HPDE6-E6E7 (cell line): ENCODE measurements around the gene PCSK5.
"Not testable (repeated sequence)": the region's sequence is repeated elsewhere in the genome, so short reads cannot be mapped to it uniquely, and the experiment has no call there.

Experiments used
- DNase-seq: peaks from one replicate; pipeline ENCODE4 v3.0.0; 2011; ENCODE audit warnings: missing footprints; ENCODE audit errors: extremely low spot score

Gene PCSK5

GRCh38 chr9:75889977-75890471 lies 449 bp upstream of the PCSK5 start:
- DNase-seq: peak; percentile 14

- no peak for DNase-seq
Observed at GRCh38 chr9:75891277-75891741, 836 bp downstream of the PCSK5 start.

GRCh38 chr9:75891771-75892215 lies 1.3 kb downstream of the PCSK5 start:
- DNase-seq: no peak

- no peak for DNase-seq
Observed at GRCh38 chr9:75892216-75892911, 1.9 kb downstream of the PCSK5 start.

GRCh38 chr9:75893106-75893505 lies 2.6 kb downstream of the PCSK5 start:
- no peak for DNase-seq

GRCh38 chr9:75894566-75894965 lies 4.1 kb downstream of the PCSK5 start:
- no peak for DNase-seq

GRCh38 chr9:75895112-75895511 lies 4.6 kb downstream of the PCSK5 start:
- no peak for DNase-seq

- no peak for DNase-seq
Observed at GRCh38 chr9:75896193-75896592, 5.7 kb downstream of the PCSK5 start.

GRCh38 chr9:75900893-75901524 lies 10.5 kb downstream of the PCSK5 start:
- not testable (repeated sequence) for DNase-seq

GRCh38 chr9:75903785-75904360 lies 13.4 kb downstream of the PCSK5 start:
- DNase-seq: no peak

- DNase-seq: no peak
Observed at GRCh38 chr9:75904364-75904763, 13.9 kb downstream of the PCSK5 start.

- no peak for DNase-seq
Observed at GRCh38 chr9:75906531-75906930, 16.1 kb downstream of the PCSK5 start.

- DNase-seq: no peak
Observed at GRCh38 chr9:75907329-75907728, 16.9 kb downstream of the PCSK5 start.

- DNase-seq: no peak
Observed at GRCh38 chr9:75907923-75908322, 17.4 kb downstream of the PCSK5 start.

GRCh38 chr9:75909776-75910175 lies 19.3 kb downstream of the PCSK5 start:
- DNase-seq: no peak

GRCh38 chr9:75910731-75911130 lies 20.3 kb downstream of the PCSK5 start:
- DNase-seq: no peak

GRCh38 chr9:75911390-75911789 lies 20.9 kb downstream of the PCSK5 start:
- DNase-seq: no peak

GRCh38 chr9:75912951-75913350 lies 22.5 kb downstream of the PCSK5 start:
- no peak for DNase-seq

GRCh38 chr9:75914002-75914401 lies 23.5 kb downstream of the PCSK5 start:
- no peak for DNase-seq

- DNase-seq: no peak
Observed at GRCh38 chr9:75914883-75915452, 24.5 kb downstream of the PCSK5 start.

GRCh38 chr9:75918154-75918553 lies 27.7 kb downstream of the PCSK5 start:
- DNase-seq: peak; percentile 74

GRCh38 chr9:75918909-75919308 lies 28.4 kb downstream of the PCSK5 start:
- no peak for DNase-seq
